Neural cell (in vitro differentiated cells): ENCODE data around the gene TRIM29. TPM values are rescaled to one million over a fixed set of nuclear protein-coding genes. Genes with fewer than 3 reads are reported as not detected.

Experiments used
- H2AFZ ChIP-seq: fragments of 200-600, 300-800 bp; sonication (generic), shearing (Covaris generic); 2 replicates; pipeline ENCODE4 v1.6.0; 2014; ENCODE audit warnings: low read depth, mild to moderate bottlenecking, antibody characterized with exemption, low read length, moderate library complexity
- H3F3A ChIP-seq: fragments of 200-600 bp; shearing (Covaris generic); 2 replicates; pipeline ENCODE4 v1.6.1; 2016; ENCODE audit warnings: mild to moderate bottlenecking, moderate library complexity, mixed read lengths, antibody characterized with exemption, low read length; ENCODE audit not compliant: insufficient read depth, poor library complexity, severe bottlenecking
- H3K27ac ChIP-seq: fragments of 200-600, 300-800 bp; sonication (generic), shearing (Covaris generic); 2 replicates; pipeline ENCODE4 v1.5.1; 2014; ENCODE audit warnings: mild to moderate bottlenecking, low read length, moderate library complexity
- H3K27me3 ChIP-seq: fragments of 300-800, 200-600 bp; sonication (generic), shearing (Covaris generic); 2 replicates; pipeline ENCODE4 v1.6.0; 2014; ENCODE audit warnings: mild to moderate bottlenecking, low read depth, low read length, moderate library complexity; ENCODE audit not compliant: insufficient read depth
- H3K36me3 ChIP-seq: fragments of 300-800, 200-600 bp; sonication (generic), shearing (Covaris generic); 2 replicates; pipeline ENCODE4 v1.5.1; 2014; ENCODE audit warnings: mild to moderate bottlenecking, antibody characterized with exemption, low read length, moderate library complexity; ENCODE audit not compliant: insufficient read depth
- H3K4me2 ChIP-seq: fragments of 300-800, 200-600 bp; sonication (generic), shearing (Covaris generic); 2 replicates; pipeline ENCODE4 v1.6.0; 2014; ENCODE audit warnings: mild to moderate bottlenecking, low read length
- H3K4me3 ChIP-seq: fragments of 300-800, 200-600 bp; sonication (generic), shearing (Covaris generic); 2 replicates; pipeline ENCODE4 v1.5.1; 2014; ENCODE audit warnings: mild to moderate bottlenecking, low read length, moderate library complexity
- H3K79me2 ChIP-seq: fragments of 200-600 bp; shearing (Covaris generic); replicated peaks from 2 replicates; pipeline ENCODE4 v1.6.0; 2014; ENCODE audit warnings: mild to moderate bottlenecking, low read length, moderate library complexity; ENCODE audit not compliant: insufficient read depth
- H3K9ac ChIP-seq: fragments of 300-800, 200-600 bp; sonication (generic), shearing (Covaris generic); 2 replicates; pipeline ENCODE4 v1.6.1; 2016; ENCODE audit warnings: mild to moderate bottlenecking, low read length, mixed read lengths
- H3K9me2 ChIP-seq: fragments of 200-600 bp; shearing (Covaris generic); 2 replicates; pipeline ENCODE4 v1.6.1; 2016; ENCODE audit warnings: mild to moderate bottlenecking, low read length, mixed read lengths; ENCODE audit not compliant: insufficient read depth
- H3K9me3 ChIP-seq: fragments of 200-600, 300-800 bp; sonication (generic), shearing (Covaris generic); 2 replicates; pipeline ENCODE4 v1.6.1; 2016; ENCODE audit warnings: mild to moderate bottlenecking, mixed run types, low read length, moderate library complexity, mixed read lengths
- H4K20me1 ChIP-seq: fragments of 200-600 bp; shearing (Covaris generic); 2 replicates; pipeline ENCODE4 v1.6.1; 2016; ENCODE audit warnings: mild to moderate bottlenecking, mixed run types; ENCODE audit not compliant: insufficient read depth
- CTCF ChIP-seq: fragments of 450-650 bp; IDR thresholded peaks from 2 replicates; pipeline ENCODE4 v1.5.1; 2014; ENCODE audit warnings: antibody characterized with exemption, mild to moderate bottlenecking, moderate library complexity; ENCODE audit not compliant: poor library complexity, severe bottlenecking
- EP300 ChIP-seq: fragments of 450-650 bp; conservative IDR thresholded peaks from 2 replicates; pipeline ENCODE4 v1.6.1; 2014; ENCODE audit warnings: antibody characterized with exemption, mild to moderate bottlenecking, moderate library complexity; ENCODE audit not compliant: poor library complexity, severe bottlenecking
- EZH2 ChIP-seq: fragments of 200-600, 300-800 bp; shearing (Covaris generic), sonication (generic); IDR thresholded peaks from 2 replicates; pipeline ENCODE4 v1.6.1; 2014; ENCODE audit warnings: antibody characterized with exemption, low read length, borderline replicate concordance, mild to moderate bottlenecking; ENCODE audit not compliant: insufficient read depth, poor library complexity, severe bottlenecking
- MXI1 ChIP-seq: fragments of 450-650 bp; conservative IDR thresholded peaks from 2 replicates; pipeline ENCODE4 v1.6.1; 2014; ENCODE audit warnings: antibody characterized with exemption, mild to moderate bottlenecking; ENCODE audit not compliant: poor library complexity, severe bottlenecking
- POLR2AphosphoS5 ChIP-seq: IDR thresholded peaks from 2 replicates; pipeline ENCODE4 v1.6.1; 2012
- RAD21 ChIP-seq: fragments of 450-650 bp; conservative IDR thresholded peaks from 2 replicates; pipeline ENCODE4 v1.6.1; 2014; ENCODE audit warnings: antibody characterized with exemption, mild to moderate bottlenecking, moderate library complexity
- REST ChIP-seq: IDR thresholded peaks from 2 replicates; pipeline ENCODE4 v1.6.1; 2012; ENCODE audit warnings: borderline replicate concordance
- SMC3 ChIP-seq: fragments of 450-650 bp; conservative IDR thresholded peaks from 2 replicates; pipeline ENCODE4 v1.6.1; 2014; ENCODE audit warnings: antibody characterized with exemption, mild to moderate bottlenecking, moderate library complexity; ENCODE audit not compliant: poor library complexity
- TAF1 ChIP-seq: IDR thresholded peaks from 2 replicates; pipeline ENCODE4 v1.6.1; 2012; ENCODE audit warnings: low read depth
- polyA plus RNA-seq: library from polyadenylated mRNA; depleted of rRNA; stranded (reverse); fragments of >200 nt; gene quantifications from 2 replicates; pipeline ENCODE4 v1.2.3, GENCODE V29; 2014

The TRIM29 gene
- polyA plus RNA-seq, 1 donor from 2014 or later: 0.82 TPM

GRCh38 chr11:120125024-120125423 is 12.9 kb downstream of the TRIM29 start:
- H2AFZ ChIP-seq: no peak overlapping the region
- peaks cover 4% of the 10 kb centered on the region for H3F3A ChIP-seq
- TF ChIP-seq SMC3: no peak
- TF ChIP-seq EP300: no peak
- no peak for TF ChIP-seq EZH2
- no peak for TF ChIP-seq RAD21
- no peak for TF ChIP-seq TAF1
- TF ChIP-seq REST: no peak
- TF ChIP-seq CTCF: no peak
- peak overlapping the region; percentile 22 for H3K4me3 ChIP-seq
- H3K27ac ChIP-seq: peak overlapping the region; percentile 92
- H4K20me1 ChIP-seq: no peaks in the 10 kb centered on the region
- H3K9ac ChIP-seq: peak overlapping the region; percentile 67
- H3K79me2 ChIP-seq: no peaks in the 10 kb centered on the region
- H3K9me2 ChIP-seq: no peaks in the 10 kb centered on the region
- no peaks in the 10 kb centered on the region for H3K36me3 ChIP-seq
- no peaks in the 10 kb centered on the region for H3K27me3 ChIP-seq
- no peak overlapping the region for H3K4me2 ChIP-seq
- no peaks in the 10 kb centered on the region for H3K9me3 ChIP-seq

GRCh38 chr11:120124355-120124754 is 13.6 kb downstream of the TRIM29 start:
- H3F3A ChIP-seq: peaks cover 4% of the 10 kb centered on the region
- H3K4me2 ChIP-seq: peak overlapping the region; percentile 38
- no peaks in the 10 kb centered on the region for H4K20me1 ChIP-seq
- H3K4me3 ChIP-seq: peak overlapping the region; percentile 45
- no peaks in the 10 kb centered on the region for H3K27me3 ChIP-seq
- no peaks in the 10 kb centered on the region for H3K79me2 ChIP-seq
- no peaks in the 10 kb centered on the region for H3K9me3 ChIP-seq
- no peak overlapping the region for H2AFZ ChIP-seq
- no peaks in the 10 kb centered on the region for H3K9me2 ChIP-seq
- H3K36me3 ChIP-seq: no peaks in the 10 kb centered on the region
- H3K27ac ChIP-seq: peak overlapping the region; percentile 92
- TF ChIP-seq TAF1 (no peak), RAD21 (peak; percentile 55), EP300 (peak; percentile 99), POLR2AphosphoS5 (peak; percentile 89), MXI1 (peak; percentile 41), EZH2 (no peak), SMC3 (peak; percentile 43), CTCF (peak; percentile 22), REST (peak; percentile 57)
- H3K9ac ChIP-seq: peak overlapping the region; percentile 67
